K562 (cell line): ENCODE results near the gene NAIF1. TPM values are rescaled to one million over a fixed set of nuclear protein-coding genes. Genes with fewer than 3 reads are reported as not detected.
A peak's percentile ranks its signal among the peaks of the same experiment; 100 is the strongest.

Source experiments
- BRCA1 ChIP-seq, 2 experiments: fragments of 450-650 bp in 1 of 2; sonication (generic) in 1 of 2; formaldehyde crosslinking in 1 of 2; IDR thresholded peaks; 2 replicates each; pipeline versions ENCODE4 v1.5.0 to v1.6.1; 2017 to 2020; ENCODE audit warnings: mild to moderate bottlenecking in 1 of 2, missing genetic modification reagents in 1 of 2
- CSDE1 ChIP-seq, 2 experiments: fragments of 450-650 bp; IDR thresholded peaks; 2 replicates each; pipeline ENCODE4 v1.6.1; 2016; ENCODE audit warnings: mild to moderate bottlenecking in 1 of 2
- DIDO1 ChIP-seq: fragments of 450-650 bp; IDR thresholded peaks from 2 replicates; pipeline ENCODE4 v1.6.1; 2016; ENCODE audit warnings: low read depth, missing biosample characterization, missing genetic modification characterization
- JUND ChIP-seq, 2 experiments: IDR thresholded peaks; 2 replicates in 1 of 2; 3 replicates in 1 of 2; pipeline ENCODE4 v1.6.1; 2011; ENCODE audit warnings: borderline replicate concordance in 2 of 2, low read depth in 2 of 2, low read length in 2 of 2, improper control_type of control experiment in 1 of 2, missing biosample characterization in 1 of 2, missing genetic modification characterization in 1 of 2, missing genetic modification reagents in 1 of 2
- MAFK ChIP-seq: IDR thresholded peaks from 2 replicates; pipeline ENCODE4 v1.6.1; 2011; ENCODE audit warnings: low read length, improper control_type of control experiment
- MEF2D ChIP-seq: conservative IDR thresholded peaks from 2 replicates; pipeline ENCODE4 v1.6.1; 2016; ENCODE audit warnings: low read depth, missing genetic modification characterization, missing compliant biosample characterization
- NBN ChIP-seq: fragments of 450-650 bp; IDR thresholded peaks from 2 replicates; pipeline ENCODE4 v1.6.1; 2016; ENCODE audit warnings: low read depth, mild to moderate bottlenecking
- NR2C2 ChIP-seq, 2 experiments: fragments of 200-800 bp in 1 of 2; sonication (Bioruptor generic) in 1 of 2; sonication (generic) in 1 of 2; formaldehyde crosslinking in 1 of 2; IDR thresholded peaks; 2 replicates each; pipeline versions ENCODE4 v1.6.1 to v1.8.0; 2016 to 2022; ENCODE audit warnings: mild to moderate bottlenecking in 1 of 2, missing compliant biosample characterization in 1 of 2, missing genetic modification characterization in 1 of 2, missing genetic modification reagents in 1 of 2
- PCBP1 ChIP-seq: fragments of 200-400 bp; formaldehyde crosslinking; IDR thresholded peaks from 2 replicates; pipeline ENCODE4 v1.6.1; 2018; ENCODE audit warnings: mild to moderate bottlenecking, low read depth, low read length; ENCODE audit not compliant: poor library complexity, severe bottlenecking
- PTRF ChIP-seq: fragments of 450-650 bp; IDR thresholded peaks from 2 replicates; pipeline ENCODE4 v1.6.1; 2016; ENCODE audit warnings: mild to moderate bottlenecking, missing genetic modification characterization, missing compliant biosample characterization
- RB1 ChIP-seq: fragments of 450-650 bp; IDR thresholded peaks from 2 replicates; pipeline ENCODE4 v1.6.1; 2017; ENCODE audit warnings: low read depth, mild to moderate bottlenecking
- RFX1 ChIP-seq: fragments of 450-650 bp; IDR thresholded peaks from 2 replicates; pipeline ENCODE4 v1.6.1; 2016; ENCODE audit warnings: mild to moderate bottlenecking, moderate library complexity
- SMARCE1 ChIP-seq: fragments of 450-650 bp; IDR thresholded peaks from 2 replicates; pipeline ENCODE4 v1.7.1; 2016; ENCODE audit warnings: mild to moderate bottlenecking
- SNRNP70 ChIP-seq: fragments of 200-400 bp; formaldehyde crosslinking; optimal IDR thresholded peaks from 2 replicates; pipeline ENCODE3; 2017; ENCODE audit warnings: low read depth, low read length
- TCFL5 ChIP-seq: fragments of 250-450 bp; sonication (Bioruptor Pico); conservative IDR thresholded peaks from 2 replicates; pipeline ENCODE4 v1.6.1; 2021; ENCODE audit warnings: mild to moderate bottlenecking, moderate library complexity, matching md5 sums
- TGIF2 ChIP-seq: sonication (generic); formaldehyde crosslinking; IDR thresholded peaks from 2 replicates; pipeline ENCODE4 v1.8.1; 2022; ENCODE audit warnings: mild to moderate bottlenecking, missing genetic modification reagents, moderate library complexity
- ZBED1 ChIP-seq: IDR thresholded peaks from 2 replicates; pipeline ENCODE4 v1.6.1; 2014
- ZC3H4 ChIP-seq: sonication (generic); formaldehyde crosslinking; IDR thresholded peaks from 2 replicates; pipeline ENCODE4 v1.9.0; 2021; ENCODE audit warnings: missing genetic modification reagents, borderline replicate concordance
- ZC3H8 ChIP-seq: fragments of 450-650 bp; IDR thresholded peaks from 2 replicates; pipeline ENCODE4 v1.6.1; 2017
- ZNF253 ChIP-seq: fragments of 250-450 bp; sonication (Bioruptor Pico); conservative IDR thresholded peaks from 2 replicates; pipeline ENCODE4 v1.6.1; 2021; ENCODE audit warnings: mild to moderate bottlenecking
- ZNF263 ChIP-seq: sonication (generic); formaldehyde crosslinking; IDR thresholded peaks from 2 replicates; pipeline ENCODE4 v1.8.0; 2022; ENCODE audit warnings: mild to moderate bottlenecking, missing genetic modification reagents, borderline replicate concordance
- ZNF324 ChIP-seq: fragments of 250-450 bp; sonication (Bioruptor Pico); IDR thresholded peaks from 2 replicates; pipeline ENCODE4 v1.4.0; 2020; ENCODE audit warnings: mild to moderate bottlenecking
- ZNF445 ChIP-seq: fragments of 250-450 bp; sonication (Bioruptor Pico); IDR thresholded peaks from 2 replicates; pipeline ENCODE4 v1.4.0; 2020; ENCODE audit warnings: low read depth, mild to moderate bottlenecking, moderate library complexity
- ZNF764 ChIP-seq: fragments of 250-450 bp; sonication (Bioruptor Pico); IDR thresholded peaks from 2 replicates; pipeline ENCODE4 v1.4.0; 2020; ENCODE audit warnings: low read depth, mild to moderate bottlenecking, moderate library complexity
- ZNF79 ChIP-seq: fragments of 250-450 bp; sonication (Bioruptor Pico); IDR thresholded peaks from 2 replicates; pipeline ENCODE4 v1.4.0; 2020; ENCODE audit warnings: low read depth, mild to moderate bottlenecking, moderate library complexity
- polyA plus RNA-seq, 8 experiments: library from polyadenylated mRNA; depleted of rRNA in 4 of 8; stranded (reverse) in 5 of 8; unstranded in 3 of 8; fragments of >200 nt; fragmentation: Nextera tagmentation in 2 of 8; fragmentation: Illumina TruSeq in 1 of 8; extraction: Ambion mirVana in 2 of 8; extraction: Trizol in 1 of 8; gene quantifications; 2 replicates each; pipeline versions ENCODE4 v1.2.1 to v1.2.3, GENCODE V29; 2011 to 2014; ENCODE audit warnings: inconsistent platforms in 1 of 8, missing spikeins in 1 of 8
- total RNA-seq, 7 experiments: library from RNA; depleted of rRNA in 6 of 7; stranded (reverse); fragments of >200 nt in 6 of 7; fragmentation: Illumina TruSeq in 2 of 7; extraction: Trizol in 2 of 7; gene quantifications; 2 replicates each; pipeline versions ENCODE4 v1.2.1 to v1.2.3, GENCODE V29; 2011 to 2021; ENCODE audit warnings: low replicate concordance in 1 of 7
- TF ChIP-seq, protein P1 (sequence below): sonication (generic); formaldehyde crosslinking; IDR thresholded peaks from 2 replicates; pipeline ENCODE4 v1.9.0; 2022; ENCODE audit warnings: mild to moderate bottlenecking, missing genetic modification reagents
- TF ChIP-seq, protein P2 (sequence below): fragments of 450-650 bp; IDR thresholded peaks from 2 replicates; pipeline ENCODE4 v1.6.1; 2016
- TF ChIP-seq, protein P3 (sequence below): fragments of 250-450 bp; sonication (Bioruptor Pico); IDR thresholded peaks from 2 replicates; pipeline ENCODE4 v1.6.1; 2021; ENCODE audit warnings: mild to moderate bottlenecking

The NAIF1 gene
- total and polyA plus RNA-seq, 9 of the 15 experiments (the other 6 are each of a cell fraction or from before 2014, with no cell fraction given), result 4.8 to 26.6 (median 17.2) TPM

DNA sequence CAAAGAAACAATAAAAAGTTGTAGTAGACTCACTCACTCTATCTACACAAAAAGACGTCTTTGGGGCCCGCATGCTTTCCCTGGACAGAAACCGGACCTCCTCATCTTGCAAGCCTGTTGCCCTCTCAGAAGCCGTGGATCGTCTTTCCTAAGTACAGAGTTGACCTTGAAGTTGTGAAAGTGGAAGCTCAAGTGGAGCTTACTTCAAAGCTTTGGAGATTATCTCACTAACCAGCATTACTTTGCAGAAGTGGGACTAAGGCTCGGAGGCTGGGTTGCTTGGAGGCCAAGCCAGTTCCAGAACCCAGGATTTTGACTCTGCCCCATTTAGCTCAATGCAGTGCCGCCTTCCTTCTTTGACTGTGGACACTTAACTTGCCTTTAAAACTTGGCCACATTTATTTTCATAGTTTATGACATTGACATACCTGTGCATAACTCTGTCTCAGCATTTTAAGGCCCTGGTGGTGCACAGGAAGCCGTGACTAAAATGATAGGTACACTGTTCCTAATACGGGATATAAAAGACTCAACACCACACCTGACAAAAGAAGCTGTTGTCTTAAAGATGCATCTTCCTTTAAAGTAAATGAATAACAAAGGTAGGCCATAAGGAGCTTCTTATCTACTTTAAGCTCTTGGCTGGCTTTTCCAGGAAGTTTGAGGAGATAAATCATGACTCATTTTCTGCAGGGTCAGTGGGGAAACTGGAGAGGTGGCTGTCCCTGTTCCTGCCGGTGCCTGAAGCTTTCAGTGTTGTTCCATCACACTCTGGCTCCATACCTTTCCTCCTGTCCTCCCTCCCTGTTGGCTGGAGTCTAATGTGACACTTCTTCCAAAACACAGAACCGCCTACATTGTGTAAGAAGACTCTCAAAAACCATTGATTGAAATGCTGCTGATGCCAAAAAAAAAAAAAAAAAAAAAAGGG lies 11.6 kb upstream of the NAIF1 start (continued):
- TF ChIP-seq NR2C2 (CRISPR knock-in tag; IDR thresholded peaks at IDR 0.05), result no peak
- peak; percentile 69 for TF ChIP-seq NR2C2 (tag; IDR thresholded peaks at IDR 0.05)
- TF ChIP-seq ZNF445, result no peak
- TF ChIP-seq, protein P1, sequence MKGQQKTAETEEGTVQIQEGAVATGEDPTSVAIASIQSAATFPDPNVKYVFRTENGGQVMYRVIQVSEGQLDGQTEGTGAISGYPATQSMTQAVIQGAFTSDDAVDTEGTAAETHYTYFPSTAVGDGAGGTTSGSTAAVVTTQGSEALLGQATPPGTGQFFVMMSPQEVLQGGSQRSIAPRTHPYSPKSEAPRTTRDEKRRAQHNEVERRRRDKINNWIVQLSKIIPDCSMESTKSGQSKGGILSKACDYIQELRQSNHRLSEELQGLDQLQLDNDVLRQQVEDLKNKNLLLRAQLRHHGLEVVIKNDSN (CRISPR knock-in tag), result no peak
- peak; percentile 24; the same call in 1 of the 2 replicates for TF ChIP-seq MAFK
- TF ChIP-seq ZC3H4 (CRISPR knock-in tag), result no peak
- TF ChIP-seq ZNF79 (CRISPR knock-in tag), result no peak
- TF ChIP-seq, protein P2, sequence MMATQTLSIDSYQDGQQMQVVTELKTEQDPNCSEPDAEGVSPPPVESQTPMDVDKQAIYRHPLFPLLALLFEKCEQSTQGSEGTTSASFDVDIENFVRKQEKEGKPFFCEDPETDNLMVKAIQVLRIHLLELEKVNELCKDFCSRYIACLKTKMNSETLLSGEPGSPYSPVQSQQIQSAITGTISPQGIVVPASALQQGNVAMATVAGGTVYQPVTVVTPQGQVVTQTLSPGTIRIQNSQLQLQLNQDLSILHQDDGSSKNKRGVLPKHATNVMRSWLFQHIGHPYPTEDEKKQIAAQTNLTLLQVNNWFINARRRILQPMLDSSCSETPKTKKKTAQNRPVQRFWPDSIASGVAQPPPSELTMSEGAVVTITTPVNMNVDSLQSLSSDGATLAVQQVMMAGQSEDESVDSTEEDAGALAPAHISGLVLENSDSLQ, result peak; percentile 83
- no peak for TF ChIP-seq PTRF (tag)
- TF ChIP-seq SMARCE1, result peak; percentile 99
- no peak for TF ChIP-seq ZNF263 (CRISPR knock-in tag)
- peak; percentile 41; the same call in 1 of the 2 replicates for TF ChIP-seq ZBED1
- no peak for TF ChIP-seq SNRNP70
- TF ChIP-seq DIDO1 (tag), result no peak
- TF ChIP-seq JUND (IDR thresholded peaks at IDR 0.05; ENCODE audit: borderline replicate concordance, low read depth, low read length), result peak; percentile 99
- peak; percentile 96; the same call in 2 of the 3 replicates for TF ChIP-seq JUND (tag; IDR thresholded peaks at IDR 0.05; ENCODE audit: borderline replicate concordance, low read depth, low read length)
- TF ChIP-seq NBN, result no peak; the same call in 1 of the 2 replicates
- TF ChIP-seq MEF2D, result 0 out of 2 replicates have a peak, but pooled peaks have one; percentile 37
- no peak for TF ChIP-seq RB1
- no peak for TF ChIP-seq BRCA1 (IDR thresholded peaks at IDR 0.05)
- no peak for TF ChIP-seq BRCA1 (CRISPR knock-in tag; IDR thresholded peaks at IDR 0.05)
- TF ChIP-seq, protein P3, sequence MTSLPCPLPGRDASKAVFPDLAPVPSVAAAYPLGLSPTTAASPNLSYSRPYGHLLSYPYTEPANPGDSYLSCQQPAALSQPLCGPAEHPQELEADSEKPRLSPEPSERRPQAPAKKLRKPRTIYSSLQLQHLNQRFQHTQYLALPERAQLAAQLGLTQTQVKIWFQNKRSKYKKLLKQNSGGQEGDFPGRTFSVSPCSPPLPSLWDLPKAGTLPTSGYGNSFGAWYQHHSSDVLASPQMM (CRISPR knock-in tag), result no peak
- no peak for TF ChIP-seq PCBP1
- TF ChIP-seq TCFL5 (CRISPR knock-in tag), result no peak
- no peak for TF ChIP-seq ZNF253 (CRISPR knock-in tag)
- TF ChIP-seq CSDE1 (IDR thresholded peaks at IDR 0.05), result no peak
- TF ChIP-seq ZC3H8, result no peak
- TF ChIP-seq TGIF2 (CRISPR knock-in tag), result no peak
- no peak for TF ChIP-seq RFX1
- no peak for TF ChIP-seq ZNF764
- no peak for TF ChIP-seq ZNF324 (CRISPR knock-in tag)
